GM18951 (cell line): ENCODE results near the gene RASGRP1.

Experiments used
- POLR2A ChIP-seq: IDR thresholded peaks from 4 replicates; pipeline ENCODE4 v1.6.1; 2011; ENCODE audit warnings: mild to moderate bottlenecking; ENCODE audit not compliant: insufficient read length, insufficient read depth; ENCODE audit errors: extremely low read depth
- in situ Hi-C: fragments of 300-500 bp; cut with MboI; formaldehyde crosslinking; loops from one replicate; pipeline ENCODE4 v1.12.0; 2022; ENCODE audit warnings: low sequenced_read_pairs, mixed read lengths, inconsistent platforms; ENCODE audit not compliant: unreplicated experiment

RASGRP1 gene

DNA sequence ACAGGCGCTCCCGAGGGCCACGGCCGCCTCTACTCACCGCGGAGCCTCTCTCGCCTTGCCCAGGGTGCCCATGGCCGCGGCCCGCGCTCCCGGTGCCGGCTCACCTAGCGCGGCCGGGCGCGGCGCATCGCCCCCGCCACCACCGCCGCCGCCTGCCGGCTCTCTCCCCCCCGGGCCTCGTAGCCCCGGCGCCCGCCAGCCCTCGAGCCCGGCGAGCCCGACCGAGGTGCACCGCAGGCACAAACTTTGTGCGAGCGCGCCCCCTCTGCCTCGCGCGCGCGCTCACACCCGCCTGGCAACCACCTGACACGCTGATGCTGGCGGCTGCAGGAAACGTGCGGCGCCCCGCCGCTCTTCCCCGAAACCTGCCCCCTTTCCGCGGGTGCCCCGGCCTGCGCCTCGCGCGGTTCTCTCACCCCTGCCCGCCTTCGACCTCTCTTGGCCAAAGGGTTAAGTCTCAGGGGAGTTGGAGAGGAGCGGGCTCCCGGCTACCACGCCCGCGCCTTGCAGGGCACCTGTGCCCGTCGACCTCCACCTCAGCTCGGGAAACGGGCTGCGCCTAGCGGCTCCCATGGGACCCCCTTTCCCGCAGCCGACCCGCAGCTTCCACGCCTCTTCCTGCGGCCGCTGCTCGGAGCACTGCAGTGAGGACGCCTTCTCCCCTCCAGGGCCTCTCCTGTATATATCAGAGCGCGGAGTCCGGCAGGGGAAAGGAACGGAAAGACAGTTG is at the start of gene RASGRP1:
RASGRP1 (minus strand) TSS at position 258 of the 730 bp plus-strand sequence; CDS start at position 72, 186 bp downstream.
- TF ChIP-seq POLR2A, result peak; percentile 61
- in situ Hi-C loops, result no loop called here

GRCh38 chr15:38613085-38613484 is 48.5 kb upstream of the RASGRP1 start:
- in situ Hi-C loops, result no loop called here
- TF ChIP-seq POLR2A, result no peak

DNA sequence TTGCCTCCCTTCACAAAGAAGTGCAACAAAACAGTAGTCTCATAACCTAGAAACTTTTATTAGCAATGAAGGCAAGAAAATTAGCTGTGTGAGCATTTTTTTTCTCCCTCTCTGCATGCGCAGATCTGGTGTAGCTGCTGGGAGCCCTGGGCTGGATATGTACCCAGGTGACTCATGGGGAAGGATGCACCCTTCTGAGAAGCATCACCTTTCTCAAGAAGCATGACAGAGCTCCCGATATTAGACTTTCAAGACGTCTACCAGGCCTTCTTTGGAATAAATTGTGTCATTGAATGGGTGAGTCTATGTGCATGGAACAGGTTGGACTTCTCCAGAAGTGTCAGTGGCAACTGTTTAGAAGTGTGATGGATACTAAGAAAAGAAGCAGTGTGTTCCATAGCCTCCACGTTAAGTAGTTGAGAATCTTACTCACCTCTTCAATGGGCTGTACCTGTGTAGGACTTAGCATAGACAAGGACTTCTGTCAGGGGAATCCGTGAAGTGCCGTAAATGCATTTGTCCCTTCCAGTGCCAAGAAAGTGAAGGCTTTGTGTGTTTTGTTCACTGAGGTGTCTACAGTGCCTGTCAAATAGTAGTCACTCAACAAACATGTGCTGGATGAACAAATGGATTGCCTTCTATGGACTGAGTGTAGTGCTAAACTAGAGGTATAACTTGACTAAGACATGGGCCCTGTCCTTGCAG is 47.7 kb upstream of the RASGRP1 start:
- TF ChIP-seq POLR2A, result no peak
- in situ Hi-C loops, result no loop called here

DNA sequence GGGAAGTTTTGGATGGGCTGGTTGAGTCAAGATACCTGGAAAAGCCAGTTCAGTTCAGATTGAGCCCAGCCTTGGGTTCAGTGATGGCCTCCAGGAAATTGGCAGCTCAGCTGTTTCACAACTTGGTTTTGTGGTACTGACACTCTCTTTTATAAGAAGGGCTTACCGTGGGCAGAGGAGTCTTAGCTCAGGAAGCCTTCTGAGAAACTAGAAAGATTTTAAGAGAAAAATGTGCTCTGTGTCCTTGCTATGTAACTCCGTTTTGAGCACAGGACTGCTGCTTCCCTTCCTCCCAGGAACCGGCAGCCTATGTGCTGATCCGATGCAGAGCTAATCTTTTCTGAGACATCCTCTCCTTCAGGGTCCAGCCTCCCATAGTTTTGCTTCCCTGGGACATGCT is 46.6 kb upstream of the RASGRP1 start:
- in situ Hi-C loops, result no loop called here
- TF ChIP-seq POLR2A, result no peak

GRCh38 chr15:38610748-38611147 is 46.1 kb upstream of the RASGRP1 start:
- in situ Hi-C loops, result no loop called here
- TF ChIP-seq POLR2A, result no peak

DNA sequence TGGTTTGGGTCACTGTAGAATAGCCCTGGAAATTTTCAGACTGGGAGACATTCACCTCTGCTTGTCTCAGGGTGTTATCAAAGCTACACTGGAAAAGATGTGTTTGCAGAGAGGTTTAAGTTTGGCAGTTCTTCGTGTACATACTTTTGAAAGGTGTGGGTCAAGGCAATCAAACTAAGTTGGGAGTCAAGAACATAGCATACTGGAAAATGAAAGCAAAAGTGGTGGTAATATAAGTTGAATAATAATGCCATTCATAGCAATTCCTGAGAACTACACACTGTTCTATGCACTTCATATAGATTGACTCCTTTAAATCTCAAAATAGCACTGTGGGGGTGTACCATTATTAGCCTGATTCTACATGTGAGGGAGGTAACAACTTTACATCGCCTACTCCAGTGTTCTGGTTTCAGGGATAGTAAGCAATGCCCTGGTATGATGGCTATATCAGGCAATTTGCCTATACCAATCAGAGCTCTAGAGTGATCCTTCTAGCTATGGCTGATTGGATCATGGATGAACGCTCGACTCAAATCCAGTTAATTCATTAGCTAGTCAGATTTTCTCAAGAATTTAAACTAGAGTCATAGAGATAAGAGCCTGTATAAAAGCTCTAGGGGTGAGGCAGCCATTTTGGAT is 44.6 kb upstream of the RASGRP1 start:
- no peak for TF ChIP-seq POLR2A
- in situ Hi-C loops, result no loop called here

GRCh38 chr15:38608682-38609081 is 44.1 kb upstream of the RASGRP1 start:
- no peak for TF ChIP-seq POLR2A
- in situ Hi-C loops, result no loop called here

DNA sequence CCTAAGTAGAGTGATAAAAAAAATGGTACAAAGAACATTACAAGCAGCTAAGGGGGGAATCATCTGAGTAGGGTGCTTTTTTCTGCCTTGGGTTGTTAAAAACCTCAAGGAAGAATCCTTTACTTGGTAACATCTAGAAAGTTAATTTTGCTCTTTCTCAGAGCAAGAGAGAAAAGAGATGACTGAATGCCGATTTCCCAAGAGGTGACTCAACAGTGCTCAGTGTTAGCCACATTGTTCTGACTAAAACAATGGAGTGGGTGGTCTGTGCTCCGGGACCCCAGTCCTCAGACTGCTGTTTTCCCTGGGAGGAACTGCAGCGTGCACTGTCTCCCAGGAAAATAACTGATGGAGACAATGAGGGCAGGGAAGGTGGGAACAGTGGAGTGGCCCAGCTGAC is 41.1 kb upstream of the RASGRP1 start:
- in situ Hi-C loops, result no loop called here
- TF ChIP-seq POLR2A, result no peak

DNA sequence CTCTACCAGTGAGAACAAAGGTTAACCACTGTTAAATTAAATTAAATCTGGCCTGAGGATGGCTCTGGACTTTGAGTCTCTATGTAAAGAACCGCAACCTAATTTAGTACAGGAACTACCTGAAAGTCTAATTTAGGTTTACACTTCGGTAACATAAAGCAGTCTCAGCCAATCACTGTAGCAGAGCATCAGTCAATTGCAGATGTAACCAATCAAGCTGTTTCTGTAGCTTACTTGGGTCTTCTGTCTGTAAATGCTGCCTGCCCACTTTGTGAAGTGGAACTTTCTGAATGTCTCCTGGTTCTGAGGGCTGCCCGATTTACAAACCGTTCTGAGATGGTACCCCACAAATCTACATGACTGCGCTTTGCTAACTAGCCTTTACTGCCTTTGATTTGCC is 39.1 kb upstream of the RASGRP1 start:
- in situ Hi-C loops, result no loop called here
- TF ChIP-seq POLR2A, result no peak

GRCh38 chr15:38602910-38603670 is 38.5 kb upstream of the RASGRP1 start:
- no peak for TF ChIP-seq POLR2A
- in situ Hi-C loops, result no loop called here

- no peak for TF ChIP-seq POLR2A
- in situ Hi-C loops, result no loop called here
These were observed 35.6 kb upstream of the RASGRP1 start for GRCh38 chr15:38600236-38600635.

DNA sequence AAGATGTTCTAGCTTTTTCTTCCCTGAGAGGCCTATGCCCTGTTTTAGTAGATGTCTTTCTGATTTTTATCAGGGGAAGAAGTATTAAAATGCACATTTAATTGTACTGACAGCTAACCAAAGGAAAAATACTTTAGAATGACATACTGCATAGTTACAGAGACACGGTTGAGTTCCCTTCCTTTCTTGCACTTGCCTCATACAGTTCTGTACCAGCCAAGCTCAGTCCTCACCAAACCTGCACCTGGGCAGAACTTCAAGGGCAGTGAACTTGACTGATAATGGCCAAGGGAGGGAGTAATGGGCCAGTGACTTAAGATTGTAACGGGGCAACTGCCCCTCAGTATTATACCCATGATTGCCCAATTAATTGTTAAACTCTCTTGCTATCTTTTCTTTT is 34.1 kb upstream of the RASGRP1 start:
- in situ Hi-C loops, result no loop called here

GRCh38 chr15:38597219-38597800 is 32.7 kb upstream of the RASGRP1 start:
- in situ Hi-C loops, result no loop called here
- TF ChIP-seq POLR2A, result no peak

More for the DNA sequence above, 34.1 kb upstream of the RASGRP1 start:
- TF ChIP-seq POLR2A, result no peak
